ENCODE results near the gene ZNF768. TPM values are rescaled to one million over a fixed set of nuclear protein-coding genes. Genes with fewer than 3 reads are reported as not detected.
"Not testable (repeated sequence)": the region's sequence is repeated elsewhere in the genome, so short reads cannot be mapped to it uniquely, and the experiment has no call there.

Gene ZNF768
- total and polyA plus RNA-seq, 2 donors, result 10.5 to 20.4 TPM

GRCh38 chr16:30488764-30489605 lies 37.4 kb downstream of the ZNF768 start:
- no peaks in the 10 kb centered on the region for H3K4me1 ChIP-seq (ENCODE audit: control insufficient read depth in 2 of 2, insufficient read depth in 2 of 2, low read length in 2 of 2)
- H3K27ac ChIP-seq (ENCODE audit: low read depth in 1 of 2, low read length in 1 of 2), result peak overlapping the region in 1 of 2 donors; percentile 5
- DNase-seq (ENCODE audit: low read depth in 6 of 9, low spot score in 9 of 9), result no peak

GRCh38 chr16:30485818-30486436 lies 40.4 kb downstream of the ZNF768 start:
- Histone ChIP-seq H3K4me3 (ENCODE audit: low read length in 2 of 2) (no peak overlapping the region), H3K27me3 (ENCODE audit: control insufficient read depth in 2 of 2, insufficient read depth in 1 of 2, low read length in 1 of 2) (no peaks in the 10 kb centered on the region), H3K4me1 (ENCODE audit: control insufficient read depth in 2 of 2, insufficient read depth in 2 of 2, low read length in 2 of 2) (no peaks in the 10 kb centered on the region), H3K27ac (ENCODE audit: low read depth in 1 of 2, low read length in 1 of 2) (no peak overlapping the region), H3K9me3 (ENCODE audit: control insufficient read depth in 2 of 2, insufficient read depth in 1 of 2, low read length in 1 of 2) (no peaks in the 10 kb centered on the region), H3K36me3 (ENCODE audit: control insufficient read depth in 2 of 2, insufficient read depth in 2 of 2, low read length in 1 of 2) (peaks cover 91 to 98% of the 10 kb centered on the region in 2 donors)
- no peak for DNase-seq (ENCODE audit: low read depth in 6 of 9, low spot score in 9 of 9)
- WGBS, result 98% methylated on average over 7 of the region's 7 CpGs

More at GRCh38 chr16:30488764-30489605, 37.4 kb downstream of the ZNF768 start:
- Histone ChIP-seq H3K4me3 (ENCODE audit: low read length in 2 of 2) (no peak overlapping the region), H3K36me3 (ENCODE audit: control insufficient read depth in 2 of 2, insufficient read depth in 2 of 2, low read length in 1 of 2) (peaks cover 69 to 95% of the 10 kb centered on the region in 2 donors), H3K9me3 (ENCODE audit: control insufficient read depth in 2 of 2, insufficient read depth in 1 of 2, low read length in 1 of 2) (no peaks in the 10 kb centered on the region), H3K27me3 (ENCODE audit: control insufficient read depth in 2 of 2, insufficient read depth in 1 of 2, low read length in 1 of 2) (no peaks in the 10 kb centered on the region)
- WGBS, result 91% methylated on average over 11 of the region's 11 CpGs

GRCh38 chr16:30484887-30485286 lies 41.5 kb downstream of the ZNF768 start:
- Histone ChIP-seq H3K9me3 (ENCODE audit: control insufficient read depth in 2 of 2, insufficient read depth in 1 of 2, low read length in 1 of 2) (no peaks in the 10 kb centered on the region), H3K36me3 (ENCODE audit: control insufficient read depth in 2 of 2, insufficient read depth in 2 of 2, low read length in 1 of 2) (peaks cover 93 to 98% of the 10 kb centered on the region in 2 donors), H3K4me1 (ENCODE audit: control insufficient read depth in 2 of 2, insufficient read depth in 2 of 2, low read length in 2 of 2) (peaks cover 0 to 3% of the 10 kb centered on the region in 2 donors), H3K4me3 (ENCODE audit: low read length in 2 of 2) (no peak overlapping the region), H3K27ac (ENCODE audit: low read depth in 1 of 2, low read length in 1 of 2) (no peak overlapping the region), H3K27me3 (ENCODE audit: control insufficient read depth in 2 of 2, insufficient read depth in 1 of 2, low read length in 1 of 2) (no peaks in the 10 kb centered on the region)
- no peak for DNase-seq (ENCODE audit: low read depth in 6 of 9, low spot score in 9 of 9)

- 97% methylated on average over 3 of the region's 3 CpGs for WGBS
- Histone ChIP-seq H3K4me3 (ENCODE audit: low read length in 2 of 2) (no peak overlapping the region), H3K27ac (ENCODE audit: low read depth in 1 of 2, low read length in 1 of 2) (peak overlapping the region in 1 of 2 donors; percentile 52), H3K4me1 (ENCODE audit: control insufficient read depth in 2 of 2, insufficient read depth in 2 of 2, low read length in 2 of 2) (peaks cover 0 to 5% of the 10 kb centered on the region in 2 donors), H3K27me3 (ENCODE audit: control insufficient read depth in 2 of 2, insufficient read depth in 1 of 2, low read length in 1 of 2) (no peaks in the 10 kb centered on the region), H3K9me3 (ENCODE audit: control insufficient read depth in 2 of 2, insufficient read depth in 1 of 2, low read length in 1 of 2) (no peaks in the 10 kb centered on the region), H3K36me3 (ENCODE audit: control insufficient read depth in 2 of 2, insufficient read depth in 2 of 2, low read length in 1 of 2) (peaks cover 79 to 86% of the 10 kb centered on the region in 2 donors)
- no peak for DNase-seq (ENCODE audit: low read depth in 6 of 9, low spot score in 9 of 9)
Measured at GRCh38 chr16:30482366-30482765, 44.0 kb downstream of the ZNF768 start.

- H3K36me3 ChIP-seq (ENCODE audit: control insufficient read depth in 2 of 2, insufficient read depth in 2 of 2, low read length in 1 of 2), result peaks cover 76 to 86% of the 10 kb centered on the region in 2 donors
- H3K9me3 ChIP-seq (ENCODE audit: control insufficient read depth in 2 of 2, insufficient read depth in 1 of 2, low read length in 1 of 2), result no peaks in the 10 kb centered on the region
- no peak for DNase-seq (ENCODE audit: low read depth in 6 of 9, low spot score in 9 of 9)
- H3K4me3 ChIP-seq (ENCODE audit: low read length in 2 of 2), result no peak overlapping the region
- 97% methylated on average over 5 of the region's 5 CpGs for WGBS
- no peak overlapping the region for H3K27ac ChIP-seq (ENCODE audit: low read depth in 1 of 2, low read length in 1 of 2)
- peaks cover 0 to 8% of the 10 kb centered on the region in 2 donors for H3K4me1 ChIP-seq (ENCODE audit: control insufficient read depth in 2 of 2, insufficient read depth in 2 of 2, low read length in 2 of 2)
- no peaks in the 10 kb centered on the region for H3K27me3 ChIP-seq (ENCODE audit: control insufficient read depth in 2 of 2, insufficient read depth in 1 of 2, low read length in 1 of 2)
Measured at GRCh38 chr16:30481381-30481780, 45.0 kb downstream of the ZNF768 start.

GRCh38 chr16:30478766-30479478 lies 47.4 kb downstream of the ZNF768 start:
- Histone ChIP-seq H3K9me3 (ENCODE audit: control insufficient read depth in 2 of 2, insufficient read depth in 1 of 2, low read length in 1 of 2) (no peaks in the 10 kb centered on the region), H3K27ac (ENCODE audit: low read depth in 1 of 2, low read length in 1 of 2) (peak overlapping the region in 1 of 2 donors; percentile 5), H3K4me3 (ENCODE audit: low read length in 2 of 2) (no peak overlapping the region), H3K4me1 (ENCODE audit: control insufficient read depth in 2 of 2, insufficient read depth in 2 of 2, low read length in 2 of 2) (peaks cover 8 to 26% of the 10 kb centered on the region in 2 donors), H3K36me3 (ENCODE audit: control insufficient read depth in 2 of 2, insufficient read depth in 2 of 2, low read length in 1 of 2) (peaks cover 61 to 87% of the 10 kb centered on the region in 2 donors), H3K27me3 (ENCODE audit: control insufficient read depth in 2 of 2, insufficient read depth in 1 of 2, low read length in 1 of 2) (peaks cover 0 to 2% of the 10 kb centered on the region in 2 donors)
- 98% methylated on average over 12 of the region's 12 CpGs for WGBS
- no peak for DNase-seq (ENCODE audit: low read depth in 6 of 9, low spot score in 9 of 9)

- Histone ChIP-seq H3K27ac (ENCODE audit: low read depth in 1 of 2, low read length in 1 of 2) (peak overlapping the region in 1 of 2 donors; percentile 5), H3K36me3 (ENCODE audit: control insufficient read depth in 2 of 2, insufficient read depth in 2 of 2, low read length in 1 of 2) (peaks cover 49 to 78% of the 10 kb centered on the region in 2 donors), H3K4me1 (ENCODE audit: control insufficient read depth in 2 of 2, insufficient read depth in 2 of 2, low read length in 2 of 2) (peaks cover 9 to 27% of the 10 kb centered on the region in 2 donors)
- not testable (repeated sequence) for H3K4me3 ChIP-seq (ENCODE audit: low read length in 2 of 2); H3K27me3 ChIP-seq (ENCODE audit: control insufficient read depth in 2 of 2, insufficient read depth in 1 of 2, low read length in 1 of 2); H3K9me3 ChIP-seq (ENCODE audit: control insufficient read depth in 2 of 2, insufficient read depth in 1 of 2, low read length in 1 of 2); DNase-seq (ENCODE audit: low read depth in 6 of 9, low spot score in 9 of 9)
- 93% methylated on average over 3 of the region's 3 CpGs for WGBS
Measured at GRCh38 chr16:30477773-30478172, 48.6 kb downstream of the ZNF768 start.

GRCh38 chr16:30476991-30477390 lies 49.4 kb downstream of the ZNF768 start:
- H3K4me3 ChIP-seq (ENCODE audit: low read length in 2 of 2), result no peak overlapping the region
- no peak overlapping the region for H3K27ac ChIP-seq (ENCODE audit: low read depth in 1 of 2, low read length in 1 of 2)
- 96% methylated on average over 3 of the region's 3 CpGs for WGBS
- H3K4me1 ChIP-seq (ENCODE audit: control insufficient read depth in 2 of 2, insufficient read depth in 2 of 2, low read length in 2 of 2), result peaks cover 12 to 34% of the 10 kb centered on the region in 2 donors
- peaks cover 42 to 70% of the 10 kb centered on the region in 2 donors for H3K36me3 ChIP-seq (ENCODE audit: control insufficient read depth in 2 of 2, insufficient read depth in 2 of 2, low read length in 1 of 2)
- H3K27me3 ChIP-seq (ENCODE audit: control insufficient read depth in 2 of 2, insufficient read depth in 1 of 2, low read length in 1 of 2), result peaks cover 0 to 4% of the 10 kb centered on the region in 2 donors
- DNase-seq (ENCODE audit: low read depth in 6 of 9, low spot score in 9 of 9), result no peak
- H3K9me3 ChIP-seq (ENCODE audit: control insufficient read depth in 2 of 2, insufficient read depth in 1 of 2, low read length in 1 of 2), result no peaks in the 10 kb centered on the region
